ENCODE data around the gene ANXA5.

GRCh38 chr4:121674191-121674590 lies 22.6 kb downstream of the ANXA5 start:
- no peak for TF ChIP-seq CTCF (IDR thresholded peaks at IDR 0.05; ENCODE audit: insufficient read depth, low read depth, low read length)
- TF ChIP-seq EZH2 (IDR thresholded peaks at IDR 0.05; ENCODE audit: insufficient read depth, low read length), result no peak
